ENCODE data around the gene NOC3L.
"Not testable (repeated sequence)": the region's sequence is repeated elsewhere in the genome, so short reads cannot be mapped to it uniquely, and the experiment has no call there.

Gene NOC3L, protein sequence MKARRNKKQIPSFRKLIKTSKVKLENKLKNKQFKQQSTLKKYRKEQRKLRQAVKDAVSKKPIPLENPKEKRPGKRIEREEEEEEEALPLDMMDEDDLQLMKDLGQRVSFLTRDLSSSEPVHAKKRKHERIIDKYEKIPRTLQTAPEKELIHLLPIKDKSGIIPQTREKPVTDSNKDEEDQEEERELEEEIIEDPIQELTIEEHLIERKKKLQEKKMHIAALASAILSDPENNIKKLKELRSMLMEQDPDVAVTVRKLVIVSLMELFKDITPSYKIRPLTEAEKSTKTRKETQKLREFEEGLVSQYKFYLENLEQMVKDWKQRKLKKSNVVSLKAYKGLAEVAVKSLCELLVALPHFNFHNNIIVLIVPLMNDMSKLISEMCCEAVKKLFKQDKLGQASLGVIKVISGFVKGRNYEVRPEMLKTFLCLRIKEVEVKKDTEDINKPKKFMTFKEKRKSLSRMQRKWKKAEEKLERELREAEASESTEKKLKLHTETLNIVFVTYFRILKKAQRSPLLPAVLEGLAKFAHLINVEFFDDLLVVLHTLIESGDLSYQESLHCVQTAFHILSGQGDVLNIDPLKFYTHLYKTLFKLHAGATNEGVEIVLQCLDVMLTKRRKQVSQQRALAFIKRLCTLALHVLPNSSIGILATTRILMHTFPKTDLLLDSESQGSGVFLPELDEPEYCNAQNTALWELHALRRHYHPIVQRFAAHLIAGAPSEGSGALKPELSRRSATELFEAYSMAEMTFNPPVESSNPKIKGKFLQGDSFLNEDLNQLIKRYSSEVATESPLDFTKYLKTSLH

GRCh38 chr10:94362360-94363250, at the start of gene NOC3L:
NOC3L (minus strand) TSS chr10:94362939; CDS start chr10:94362838, 101 bp downstream.
- peak; percentile 95 to 98 for DNase-seq (ENCODE audit: low read depth in 2 of 2)

DNA sequence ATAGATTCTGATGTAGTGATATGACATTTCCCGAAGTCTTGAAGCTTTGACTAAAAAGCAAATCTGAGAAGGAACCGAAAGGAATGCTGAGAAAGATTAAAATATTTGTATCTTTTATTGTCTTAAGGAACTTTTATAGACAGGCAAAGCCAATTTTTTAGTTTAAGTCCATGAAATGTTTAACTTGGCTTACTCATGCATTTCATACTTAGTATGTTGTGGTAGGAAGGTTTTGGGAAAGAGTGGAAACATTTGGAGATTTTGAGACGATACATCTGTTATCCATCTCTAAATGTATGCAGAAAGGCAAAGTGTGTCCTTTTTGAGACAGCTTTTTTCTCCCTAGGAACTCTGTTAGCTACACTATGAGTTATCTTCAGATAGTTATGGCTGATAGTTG, 49.7 kb upstream of the NOC3L start:
- no peak for DNase-seq (ENCODE audit: low read depth in 2 of 2)

DNA sequence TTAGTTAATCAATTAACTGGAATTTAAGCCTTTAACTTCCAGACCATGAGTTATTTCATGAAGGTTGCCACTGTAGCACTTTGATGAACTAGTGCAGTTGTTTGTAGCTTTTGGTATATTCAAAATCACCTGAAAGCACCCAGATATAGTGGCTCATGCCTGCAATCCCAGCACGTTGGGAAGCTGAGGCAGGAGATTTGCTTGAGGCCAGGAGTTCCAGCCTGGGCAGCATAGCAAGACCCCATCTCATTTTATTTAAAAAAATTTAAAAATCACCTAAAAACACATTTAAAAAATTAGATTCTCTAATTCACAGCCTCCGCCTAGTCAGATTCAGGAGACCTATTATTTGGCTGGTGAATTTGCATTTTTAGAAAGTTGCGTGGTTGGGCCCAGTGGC, 48.6 kb upstream of the NOC3L start:
- no peak for DNase-seq (ENCODE audit: low read depth in 2 of 2)

DNA sequence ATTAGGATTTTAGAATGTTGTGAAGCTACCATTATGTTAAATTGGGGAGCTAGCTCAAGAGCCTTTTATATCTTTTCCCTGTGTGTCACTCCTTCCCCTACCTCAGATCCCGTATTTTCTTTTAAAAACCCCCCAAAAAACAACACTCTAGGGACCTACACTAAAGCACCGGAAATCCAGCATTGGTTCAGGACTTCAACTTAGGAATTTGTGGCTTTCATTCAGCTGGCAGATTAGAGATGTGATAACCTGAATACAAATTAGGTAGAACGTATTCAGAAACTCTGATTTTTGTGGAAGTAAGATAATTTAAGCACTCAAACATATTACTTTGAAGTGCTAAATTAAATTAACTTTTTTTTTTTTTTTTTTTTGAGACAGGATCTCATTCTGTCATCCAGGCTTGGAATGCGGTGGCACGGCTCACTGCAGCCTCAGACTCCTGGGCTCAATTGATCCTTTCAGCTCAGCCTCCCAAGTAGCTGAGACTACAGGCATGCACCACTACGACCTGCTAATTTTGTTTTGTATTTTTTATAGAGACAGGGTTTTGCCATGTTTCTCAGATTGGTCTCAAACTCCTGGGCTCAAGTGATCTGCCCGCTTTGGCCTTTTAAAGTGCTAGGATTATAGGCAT, 46.4 kb upstream of the NOC3L start:
- DNase-seq (ENCODE audit: low read depth in 2 of 2): no peak

DNA sequence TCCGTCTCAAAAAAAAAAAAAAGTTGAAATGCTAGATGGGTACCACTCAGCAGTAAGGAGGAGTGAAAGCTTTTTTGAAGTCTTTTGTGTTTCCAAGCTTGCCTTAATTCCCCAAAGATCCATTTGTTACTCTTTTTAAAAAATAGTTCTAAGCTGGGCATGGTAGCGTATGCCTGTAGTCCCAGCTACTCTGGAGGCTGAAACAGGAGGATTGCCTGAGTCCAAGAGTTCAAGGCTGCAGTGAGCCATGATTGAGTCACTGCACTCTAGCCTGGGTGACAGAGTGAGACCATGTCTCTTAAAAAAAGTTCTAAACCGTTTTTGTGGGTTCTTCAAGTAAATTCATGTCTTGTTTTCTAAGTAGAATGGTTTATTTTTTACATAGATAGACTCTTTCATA, 44.9 kb upstream of the NOC3L start:
- DNase-seq (ENCODE audit: low read depth in 2 of 2): no peak

DNA sequence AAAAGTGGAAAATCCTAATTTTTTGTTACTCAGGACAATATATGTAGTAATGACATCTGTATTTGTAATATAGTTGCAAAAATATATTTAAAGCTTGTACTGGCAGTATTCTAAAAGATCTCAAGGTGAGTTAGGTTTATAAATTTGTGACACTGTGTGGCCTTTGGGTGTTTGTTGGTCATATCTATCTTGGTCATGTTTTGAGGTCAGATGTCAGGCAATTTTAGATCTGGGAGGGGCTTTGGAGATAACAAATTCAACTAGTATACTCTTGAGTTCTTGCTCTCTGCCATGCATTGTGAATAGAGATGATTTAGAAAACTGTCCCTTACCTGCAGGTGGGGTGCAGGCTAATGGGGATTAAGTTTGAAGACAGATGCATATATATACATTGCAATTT, 42.7 kb upstream of the NOC3L start:
- DNase-seq (ENCODE audit: low read depth in 2 of 2): no peak

GRCh38 chr10:94403380-94404213, 40.9 kb upstream of the NOC3L start:
- no peak for DNase-seq (ENCODE audit: low read depth in 2 of 2)

DNA sequence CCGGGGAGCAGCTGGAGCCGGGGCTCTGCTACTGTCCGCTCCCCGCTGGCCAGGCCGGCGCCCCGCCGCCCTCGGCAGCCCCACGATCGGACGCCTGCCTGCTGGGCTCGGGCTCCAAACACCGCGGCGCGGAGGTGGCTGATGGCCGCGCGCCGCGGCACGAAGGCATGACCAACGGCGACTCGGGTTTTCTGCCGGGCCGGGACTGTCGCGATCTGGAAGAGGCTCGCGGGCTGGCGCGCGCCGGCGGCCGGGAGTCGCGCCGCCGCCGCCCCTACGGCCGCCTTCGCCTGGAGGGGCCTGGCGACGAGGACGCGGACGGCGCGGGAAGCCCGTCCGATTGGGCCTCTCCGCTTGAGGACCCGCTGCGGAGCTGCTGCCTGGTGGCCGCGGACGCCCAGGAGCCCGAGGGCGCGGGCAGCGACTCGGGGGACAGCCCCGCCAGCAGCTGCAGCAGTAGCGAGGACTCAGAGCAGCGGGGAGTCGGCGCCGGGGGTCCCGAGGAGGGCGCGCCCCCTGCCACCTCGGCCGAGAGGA, 40.2 kb upstream of the NOC3L start:
- no peak for DNase-seq (ENCODE audit: low read depth in 2 of 2)

DNA sequence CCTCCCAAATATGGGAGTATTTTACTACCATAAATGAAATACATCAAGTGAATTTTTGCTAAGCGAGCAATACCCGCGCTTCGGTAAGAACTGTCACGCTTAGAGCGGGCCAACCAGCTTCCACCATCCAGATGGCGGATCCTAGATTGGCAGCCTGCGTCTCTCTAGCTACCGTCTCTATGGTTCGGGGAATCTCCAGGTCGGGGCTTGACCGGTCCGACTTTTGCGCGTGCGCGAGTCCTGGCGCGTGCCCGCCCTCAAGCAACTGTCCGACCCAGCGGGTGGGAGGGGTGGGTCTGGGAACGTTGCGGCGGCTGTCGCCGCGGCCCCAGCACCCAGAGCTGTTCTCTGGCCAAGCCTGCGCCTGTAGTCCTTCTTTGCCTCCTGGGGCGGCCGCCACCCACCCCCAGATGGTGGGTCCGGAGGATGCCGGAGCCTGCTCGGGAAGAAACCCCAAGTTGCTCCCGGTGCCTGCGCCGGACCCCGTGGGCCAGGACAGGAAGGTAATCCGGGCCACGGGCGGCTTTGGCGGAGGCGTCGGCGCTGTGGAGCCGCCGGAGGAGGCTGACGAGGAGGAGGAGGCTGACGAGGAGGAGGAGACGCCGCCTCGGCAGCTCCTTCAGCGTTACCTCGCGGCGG, 39.6 kb upstream of the NOC3L start, which contains the start of gene TBC1D12:
Gene TBC1D12 (plus strand): TSS at position 338 of the 639 bp plus-strand sequence. CDS start 73 bp downstream, at position 411.
- peak in 1 of 2 experiments; percentile 30 for DNase-seq (ENCODE audit: low read depth in 2 of 2)

DNA sequence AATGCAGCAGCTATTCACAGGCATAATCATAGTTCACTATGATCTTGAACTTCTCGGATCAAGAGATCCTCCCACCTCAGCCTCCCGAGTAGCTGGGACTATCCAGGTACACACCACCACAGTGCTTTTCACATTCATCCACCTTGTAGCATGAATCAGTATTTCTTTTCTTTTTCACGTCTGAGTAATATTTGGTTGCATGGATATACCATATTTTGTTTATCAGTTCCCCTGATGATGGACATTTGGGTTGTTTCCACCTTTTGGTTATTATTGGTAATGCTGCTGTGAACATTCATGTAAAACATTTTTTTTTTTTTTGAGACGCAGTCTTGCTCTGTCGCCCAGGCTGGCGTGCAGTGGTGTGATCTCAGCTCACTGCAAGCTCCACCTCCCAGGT, 36.0 kb upstream of the NOC3L start:
- DNase-seq (ENCODE audit: low read depth in 2 of 2): no peak

DNA sequence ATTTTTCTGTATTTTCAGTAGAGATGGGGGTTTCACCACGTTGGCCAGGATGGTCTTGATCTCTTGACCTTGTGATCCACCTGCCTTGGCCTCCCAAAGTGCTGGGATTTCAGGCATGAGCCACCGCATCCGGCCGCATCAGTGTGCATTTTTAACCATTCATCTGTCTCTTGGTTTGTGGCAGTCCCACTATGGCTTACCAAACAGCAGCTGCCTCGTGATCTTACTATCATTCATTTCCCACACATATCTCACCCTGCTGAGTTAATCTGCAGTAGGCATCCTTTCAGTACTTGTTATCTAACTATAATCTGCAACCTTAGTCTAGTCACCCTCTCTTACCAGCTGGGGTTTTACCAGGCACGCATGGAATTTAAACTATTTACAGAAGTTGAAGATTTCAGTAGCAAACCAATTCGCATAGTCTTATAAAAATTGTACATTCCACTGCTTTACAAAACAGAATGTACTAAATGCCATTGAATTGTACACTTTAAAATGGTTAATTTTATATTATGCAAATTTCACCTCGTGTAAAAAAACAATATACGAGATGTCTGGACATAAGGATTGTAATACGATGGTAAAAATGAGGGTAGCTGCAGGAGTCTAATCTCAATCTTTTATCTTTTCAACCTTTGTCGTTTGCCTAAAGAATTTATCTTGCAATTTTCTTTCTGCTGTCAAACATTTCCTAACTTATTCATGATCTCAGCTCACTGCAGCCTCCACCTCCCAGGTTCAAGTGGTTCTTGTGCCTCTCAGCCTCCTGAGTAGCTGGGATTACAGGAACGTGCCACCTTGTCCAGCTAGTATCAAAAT, 35.0 kb upstream of the NOC3L start:
- DNase-seq (ENCODE audit: low read depth in 2 of 2): no peak

DNA sequence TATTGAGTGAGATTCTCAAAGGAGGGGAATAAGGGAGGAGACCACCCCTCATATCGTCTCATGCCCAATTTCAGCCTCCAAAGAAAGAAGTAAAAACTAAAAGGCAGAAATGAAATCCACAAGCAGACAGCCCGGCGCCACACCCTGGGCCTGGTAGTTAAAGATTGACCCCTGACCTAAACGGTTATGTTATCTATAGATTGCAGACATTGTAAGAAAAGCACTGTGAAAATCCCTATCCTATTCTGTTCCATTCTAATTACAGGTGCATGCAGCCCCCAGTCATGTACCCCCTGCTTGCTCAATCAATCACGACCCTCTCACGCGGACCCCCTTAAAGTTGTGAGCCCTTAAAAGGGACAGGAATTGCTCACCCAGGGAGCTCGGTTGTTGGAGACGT, 29.4 kb upstream of the NOC3L start:
- not testable (repeated sequence) for DNase-seq (ENCODE audit: low read depth in 2 of 2)

DNA sequence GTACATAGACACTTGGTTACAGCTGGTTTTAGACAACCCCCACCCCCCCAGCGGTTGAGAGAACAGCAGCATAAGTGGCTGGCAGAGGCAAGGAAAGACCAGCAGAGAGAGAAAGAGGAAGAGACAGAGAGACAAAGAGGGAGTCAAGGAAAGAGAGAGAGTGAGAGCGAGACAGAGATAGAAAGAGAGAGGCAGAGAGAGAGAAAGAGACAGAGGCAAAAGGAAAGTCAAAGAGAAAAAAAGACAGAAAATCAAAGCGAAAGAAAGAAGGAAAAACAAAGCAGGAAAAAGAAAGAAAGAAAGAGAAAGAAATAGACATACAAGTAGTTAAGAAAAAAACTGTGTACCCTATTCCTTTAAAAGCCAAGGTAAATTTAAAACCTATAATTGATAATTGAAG, 23.0 kb upstream of the NOC3L start:
- DNase-seq (ENCODE audit: low read depth in 2 of 2): not testable (repeated sequence)

DNA sequence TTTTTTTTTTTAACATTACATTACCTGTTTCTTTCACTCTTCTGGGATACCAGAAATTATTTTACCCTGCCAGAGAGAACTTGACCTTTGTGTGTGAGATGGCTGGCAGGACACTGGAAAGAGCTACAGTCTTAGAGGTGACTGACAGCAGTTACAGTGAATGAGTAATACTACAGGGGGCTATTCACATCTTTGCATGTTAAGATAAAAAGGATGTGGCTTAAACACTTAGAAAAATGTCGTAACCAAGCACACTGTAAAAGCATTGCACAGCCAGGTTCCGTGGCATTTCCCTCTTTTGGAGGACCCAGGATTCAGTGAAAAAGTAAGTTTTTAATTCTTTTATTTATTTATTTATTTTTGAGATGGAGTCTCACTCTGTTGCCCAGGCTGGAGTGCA, 20.8 kb upstream of the NOC3L start:
- DNase-seq (ENCODE audit: low read depth in 2 of 2): no peak

- no peak for DNase-seq (ENCODE audit: low read depth in 2 of 2)
Measured at GRCh38 chr10:94376865-94377264, 14.1 kb upstream of the NOC3L start.

DNA sequence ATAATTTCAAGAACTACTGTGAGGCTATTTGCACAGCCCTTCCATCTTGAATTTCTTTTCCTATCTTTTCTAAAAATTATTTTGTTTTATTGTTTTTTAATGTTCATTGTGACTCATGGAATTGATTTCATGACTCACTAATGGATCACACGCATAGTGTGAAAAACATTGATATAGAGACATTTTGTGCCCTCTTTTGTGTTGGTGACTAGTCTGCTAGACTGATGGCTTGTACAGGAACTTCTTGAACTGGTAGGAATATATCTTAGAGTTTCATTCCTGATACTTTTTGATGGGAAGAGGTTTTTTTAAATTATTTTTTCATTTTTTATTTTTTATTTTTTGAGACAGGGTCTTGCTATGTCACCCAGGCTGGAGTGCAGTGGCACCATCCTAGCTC, 12.6 kb upstream of the NOC3L start:
- DNase-seq (ENCODE audit: low read depth in 2 of 2): no peak

GRCh38 chr10:94370501-94370900, 7.8 kb upstream of the NOC3L start:
- DNase-seq (ENCODE audit: low read depth in 2 of 2): no peak

GRCh38 chr10:94366382-94366781, 3.6 kb upstream of the NOC3L start:
- no peak for DNase-seq (ENCODE audit: low read depth in 2 of 2)

GRCh38 chr10:94364482-94364881, 1.7 kb upstream of the NOC3L start:
- DNase-seq (ENCODE audit: low read depth in 2 of 2): no peak

Measured in stimulated activated CD4-positive, alpha-beta T cell treated with anti-CD3 and anti-CD28 coated beads, Interleukin-12 subunit alpha, Interleukin-12 subunit beta, amount 100 ng/mL, for 24 hours (primary cell).